GM12892 (cell line): ENCODE measurements around the gene APOBEC3H.

Experiments used
- POLR2A ChIP-seq: IDR thresholded peaks from 2 replicates; pipeline ENCODE4 v1.6.1; 2011; ENCODE audit warnings: low read depth, low read length, control low read depth
- TAF1 ChIP-seq: IDR thresholded peaks from 2 replicates; pipeline ENCODE4 v1.6.1; 2011; ENCODE audit warnings: low read depth, mild to moderate bottlenecking, control low read depth, low read length, borderline replicate concordance

DNA sequence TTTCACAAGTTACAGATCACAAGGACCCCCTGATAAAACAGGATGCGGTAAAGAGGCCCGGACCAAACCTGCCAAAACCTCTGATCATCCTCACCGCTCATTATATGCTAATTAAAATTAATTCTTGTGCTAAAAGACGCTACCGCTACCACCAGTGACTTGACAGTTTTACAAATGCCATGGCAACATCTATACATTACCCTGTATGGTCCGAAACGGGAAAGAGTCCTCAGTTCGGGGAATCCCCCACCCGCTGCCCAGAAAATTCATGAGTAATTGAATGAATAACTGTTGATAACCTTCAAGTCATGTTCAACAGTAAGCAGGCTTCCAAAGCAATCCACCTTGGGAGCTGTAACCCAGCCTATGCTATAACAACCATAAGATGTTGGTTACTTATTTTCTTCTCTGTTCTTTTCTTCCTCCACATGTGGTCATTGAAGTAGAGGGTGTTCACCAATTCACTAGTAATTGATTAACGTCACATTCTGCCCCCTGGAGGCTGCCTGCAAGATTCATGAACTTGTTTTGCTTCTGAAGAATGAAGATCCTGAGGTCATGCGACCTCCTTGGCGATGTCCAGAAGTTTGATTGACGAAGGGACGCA, 20.6 kb downstream of the APOBEC3H start:
- TF ChIP-seq TAF1 (no peak), POLR2A (no peak)
